Keratinocyte (primary cell): ENCODE results near the gene CDKAL1. TPM values are rescaled to one million over a fixed set of nuclear protein-coding genes. Genes with fewer than 3 reads are reported as not detected.
A peak's percentile ranks its signal among the peaks of the same experiment; 100 is the strongest.

ENCODE experiments used
- DNase-seq: peaks from one replicate; pipeline ENCODE4 v3.0.0-alpha.2; 2011; ENCODE audit warnings: low read depth, missing footprints, low spot score
- FAIRE-seq: peaks from 2 replicates; lab custom pipeline; 2011; peaks lifted over from hg19 to GRCh38; lab: Jason Lieb, UNC
- H2AFZ ChIP-seq: 2 replicates; pipeline ENCODE4 v1.6.0; 2012; ENCODE audit warnings: low read length, control low read depth, inconsistent platforms; ENCODE audit not compliant: control insufficient read depth
- H3K27ac ChIP-seq: 2 replicates; pipeline ENCODE4 v1.5.1; 2011; ENCODE audit warnings: low read length; ENCODE audit not compliant: control insufficient read depth, insufficient read depth
- H3K27me3 ChIP-seq: 3 replicates; pipeline ENCODE4 v1.6.0; 2011; ENCODE audit warnings: low read length; ENCODE audit not compliant: control insufficient read depth, insufficient read depth; ENCODE audit errors: extremely low read depth
- H3K36me3 ChIP-seq, 2 experiments: 2 replicates in 1 of 2; 3 replicates in 1 of 2; pipeline ENCODE4 v1.5.1; 2011; ENCODE audit warnings: low read length in 2 of 2, mild to moderate bottlenecking in 1 of 2; ENCODE audit not compliant: control insufficient read depth in 2 of 2, insufficient read depth in 2 of 2; ENCODE audit errors: extremely low read depth in 1 of 2
- H3K4me1 ChIP-seq: 3 replicates; pipeline ENCODE4 v1.5.1; 2011; ENCODE audit warnings: low read length; ENCODE audit not compliant: control insufficient read depth, insufficient read depth; ENCODE audit errors: extremely low read depth
- H3K4me2 ChIP-seq: 3 replicates; pipeline ENCODE4 v1.6.0; 2011; ENCODE audit warnings: low read depth, low read length; ENCODE audit not compliant: control insufficient read depth, insufficient read depth; ENCODE audit errors: extremely low read depth
- H3K4me3 ChIP-seq, 3 experiments: fragments of 200-600 bp in 1 of 3; sonication (generic) in 1 of 3; 2 replicates in 2 of 3; 3 replicates in 1 of 3; pipeline ENCODE4 v1.5.1; 2011 to 2016; ENCODE audit warnings: low read length in 3 of 3, mild to moderate bottlenecking in 3 of 3, control low read depth in 2 of 3, inconsistent platforms in 1 of 3, low read depth in 1 of 3, mixed read lengths in 1 of 3, mixed run types in 1 of 3, moderate library complexity in 1 of 3; ENCODE audit not compliant: control insufficient read depth in 2 of 3, insufficient read depth in 2 of 3; ENCODE audit errors: extremely low read depth in 1 of 3
- H3K79me2 ChIP-seq: 2 replicates; pipeline ENCODE4 v1.6.0; 2012; ENCODE audit warnings: low read length; ENCODE audit not compliant: control insufficient read depth, insufficient read depth
- H3K9ac ChIP-seq: 3 replicates; pipeline ENCODE4 v1.6.0; 2011; ENCODE audit warnings: low read length; ENCODE audit not compliant: control insufficient read depth, insufficient read depth; ENCODE audit errors: extremely low read depth
- H3K9me1 ChIP-seq: 3 replicates; pipeline ENCODE4 v1.6.0; 2011; ENCODE audit warnings: low read length; ENCODE audit not compliant: control insufficient read depth, insufficient read depth; ENCODE audit errors: extremely low read depth
- H3K9me3 ChIP-seq: 2 replicates; pipeline ENCODE4 v1.5.1; 2012; ENCODE audit warnings: low read depth, low read length; ENCODE audit not compliant: control insufficient read depth
- H4K20me1 ChIP-seq: 3 replicates; pipeline ENCODE4 v1.6.0; 2011; ENCODE audit warnings: low read length; ENCODE audit not compliant: control insufficient read depth, insufficient read depth; ENCODE audit errors: extremely low read depth
- EZH2 ChIP-seq: IDR thresholded peaks from one replicate; pipeline ENCODE4 v1.6.1; 2012; ENCODE audit warnings: inconsistent platforms, mild to moderate bottlenecking, low read length, moderate library complexity
- dilution Hi-C: fragments of 300-500 bp; cut with MboI; formaldehyde crosslinking; loops from one replicate; pipeline ENCODE4 v1.7.0; 2020; ENCODE audit warnings: low sequenced_read_pairs; ENCODE audit not compliant: extremely low pct_ligation_motif_present
- polyA plus RNA-seq, 5 experiments: library from polyadenylated mRNA; depleted of rRNA in 3 of 5; stranded (reverse) in 3 of 5; stranded (forward) in 1 of 5; unstranded in 1 of 5; fragments of >200 nt; gene quantifications; 1 replicate in 1 of 5; 2 replicates in 3 of 5; 3 replicates in 1 of 5; pipeline versions ENCODE4 v1.2.1 to v1.2.3, GENCODE V29; 2011 to 2012; ENCODE audit warnings: missing spikeins in 2 of 5, low read depth in 1 of 5, low replicate concordance in 1 of 5
- TF ChIP-seq, protein P1 (sequence below), 3 experiments: IDR thresholded peaks in 1 of 3; conservative IDR thresholded peaks in 1 of 3; optimal IDR thresholded peaks in 1 of 3; 2 replicates in 2 of 3; 3 replicates in 1 of 3; pipeline versions ENCODE3 to v1.5.1; 2011; ENCODE audit warnings: low read length in 3 of 3, mild to moderate bottlenecking in 3 of 3, moderate library complexity in 2 of 3, control low read depth in 1 of 3, inconsistent platforms in 1 of 3; ENCODE audit not compliant: insufficient read depth in 2 of 3; ENCODE audit errors: extremely low read depth in 1 of 3

Gene CDKAL1
- polyA plus RNA-seq, 1 donor (not counting 4 experiments of a cell fraction or from before 2014, with no cell fraction given) = 5.6 TPM

DNA sequence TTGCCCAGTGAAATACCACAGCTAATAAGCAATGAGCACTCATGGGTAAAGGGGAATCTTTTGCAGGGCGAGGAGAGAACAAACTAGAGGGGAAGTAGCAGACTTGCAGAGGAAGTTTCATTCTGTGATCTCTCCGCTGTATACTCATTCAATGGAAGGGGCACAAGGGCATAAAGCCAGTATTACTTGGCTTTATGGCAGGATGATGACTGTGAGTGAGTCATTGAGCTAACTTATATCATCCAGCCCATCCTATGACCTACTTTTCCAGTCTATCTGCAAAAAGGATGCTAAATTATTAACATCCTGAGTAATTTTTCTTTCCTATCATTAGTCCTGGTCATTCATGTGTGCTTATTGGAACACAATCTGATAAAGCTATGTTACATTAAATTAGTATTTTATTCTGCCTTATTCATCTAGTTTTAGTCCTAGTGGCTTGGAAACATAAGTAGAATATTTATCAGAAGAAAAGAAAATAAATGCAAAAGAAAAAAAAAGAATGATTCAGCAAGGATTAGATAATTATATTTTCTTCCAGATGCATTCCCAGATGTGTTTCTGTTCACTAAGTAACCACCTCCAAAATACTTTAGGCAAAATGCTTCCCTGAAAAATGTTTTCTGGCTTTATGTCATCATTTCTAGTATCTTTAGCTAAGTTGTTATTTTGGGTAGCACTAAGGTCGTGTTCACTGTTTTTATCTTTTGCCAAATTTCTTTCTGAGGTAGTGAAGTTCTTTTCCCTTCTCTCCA, 471.7 kb downstream of the CDKAL1 start:
- DNase-seq = peak; percentile 79
- peak; percentile 93 for FAIRE-seq
- dilution Hi-C loops = no loop called here
- no peaks in the 10 kb centered on the region for H3K79me2 ChIP-seq
- H3K36me3 ChIP-seq = no peaks in the 10 kb centered on the region
- peak overlapping the region; percentile 59 for H3K4me2 ChIP-seq
- peaks cover 27% of the 10 kb centered on the region for H3K4me1 ChIP-seq
- no peak overlapping the region for H3K9ac ChIP-seq
- H3K9me3 ChIP-seq = no peaks in the 10 kb centered on the region
- H3K27me3 ChIP-seq = no peaks in the 10 kb centered on the region
- H3K4me3 ChIP-seq = peak overlapping the region in 1 of 3 experiments; percentile 36
- no peaks in the 10 kb centered on the region for H4K20me1 ChIP-seq
- H2AFZ ChIP-seq = no peak overlapping the region
- TF ChIP-seq EZH2 = no peak
- TF ChIP-seq, protein P1, sequence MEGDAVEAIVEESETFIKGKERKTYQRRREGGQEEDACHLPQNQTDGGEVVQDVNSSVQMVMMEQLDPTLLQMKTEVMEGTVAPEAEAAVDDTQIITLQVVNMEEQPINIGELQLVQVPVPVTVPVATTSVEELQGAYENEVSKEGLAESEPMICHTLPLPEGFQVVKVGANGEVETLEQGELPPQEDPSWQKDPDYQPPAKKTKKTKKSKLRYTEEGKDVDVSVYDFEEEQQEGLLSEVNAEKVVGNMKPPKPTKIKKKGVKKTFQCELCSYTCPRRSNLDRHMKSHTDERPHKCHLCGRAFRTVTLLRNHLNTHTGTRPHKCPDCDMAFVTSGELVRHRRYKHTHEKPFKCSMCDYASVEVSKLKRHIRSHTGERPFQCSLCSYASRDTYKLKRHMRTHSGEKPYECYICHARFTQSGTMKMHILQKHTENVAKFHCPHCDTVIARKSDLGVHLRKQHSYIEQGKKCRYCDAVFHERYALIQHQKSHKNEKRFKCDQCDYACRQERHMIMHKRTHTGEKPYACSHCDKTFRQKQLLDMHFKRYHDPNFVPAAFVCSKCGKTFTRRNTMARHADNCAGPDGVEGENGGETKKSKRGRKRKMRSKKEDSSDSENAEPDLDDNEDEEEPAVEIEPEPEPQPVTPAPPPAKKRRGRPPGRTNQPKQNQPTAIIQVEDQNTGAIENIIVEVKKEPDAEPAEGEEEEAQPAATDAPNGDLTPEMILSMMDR (optimal IDR thresholded peaks at IDR 0.05 in 1 of 3, IDR thresholded peaks at IDR 0.05 in 1 of 3, conservative IDR thresholded peaks at IDR 0.05 in 1 of 3; ENCODE audit: extremely low read depth in 1 of 3, insufficient read depth in 2 of 3, low read length in 3 of 3) = no peak
- H3K27ac ChIP-seq = no peak overlapping the region
- no peaks in the 10 kb centered on the region for H3K9me1 ChIP-seq

DNA sequence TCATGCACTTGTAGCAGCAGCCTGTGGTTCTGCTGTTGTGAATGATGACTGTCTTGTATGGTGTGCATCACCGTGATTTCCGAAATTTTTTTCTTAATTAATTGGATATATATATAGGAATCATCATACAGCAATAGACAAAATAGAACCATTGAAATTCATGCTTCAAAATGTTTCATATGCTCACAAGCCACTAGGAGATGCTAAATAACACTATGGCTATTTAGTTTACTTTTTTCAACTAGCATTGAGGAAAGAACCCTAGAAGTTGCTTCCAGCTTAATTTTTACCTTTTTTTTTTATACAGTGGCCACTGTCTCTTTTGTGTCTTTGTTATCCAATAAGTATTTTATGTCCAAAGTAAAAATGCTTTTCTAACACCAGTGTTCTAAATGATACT, 485.4 kb downstream of the CDKAL1 start:
- Histone ChIP-seq H2AFZ (no peak overlapping the region), H3K27ac (no peak overlapping the region), H3K27me3 (no peaks in the 10 kb centered on the region), H3K79me2 (no peaks in the 10 kb centered on the region), H3K9me3 (no peaks in the 10 kb centered on the region), H3K4me3 (no peak overlapping the region), H3K36me3 (no peaks in the 10 kb centered on the region), H3K9me1 (no peaks in the 10 kb centered on the region), H3K4me1 (peaks cover 25% of the 10 kb centered on the region), H3K9ac (no peak overlapping the region), H4K20me1 (no peaks in the 10 kb centered on the region), H3K4me2 (no peak overlapping the region)
- FAIRE-seq = no peak
- DNase-seq = no peak
- dilution Hi-C loops = no loop called here
- TF ChIP-seq, protein P1 (optimal IDR thresholded peaks at IDR 0.05 in 1 of 3, IDR thresholded peaks at IDR 0.05 in 1 of 3, conservative IDR thresholded peaks at IDR 0.05 in 1 of 3; ENCODE audit: extremely low read depth in 1 of 3, insufficient read depth in 2 of 3, low read length in 3 of 3) = peak in 2 of 3 experiments; percentile 12 to 28
- TF ChIP-seq EZH2 = no peak
